ENCODE results near the gene RAPGEF5.

DNA sequence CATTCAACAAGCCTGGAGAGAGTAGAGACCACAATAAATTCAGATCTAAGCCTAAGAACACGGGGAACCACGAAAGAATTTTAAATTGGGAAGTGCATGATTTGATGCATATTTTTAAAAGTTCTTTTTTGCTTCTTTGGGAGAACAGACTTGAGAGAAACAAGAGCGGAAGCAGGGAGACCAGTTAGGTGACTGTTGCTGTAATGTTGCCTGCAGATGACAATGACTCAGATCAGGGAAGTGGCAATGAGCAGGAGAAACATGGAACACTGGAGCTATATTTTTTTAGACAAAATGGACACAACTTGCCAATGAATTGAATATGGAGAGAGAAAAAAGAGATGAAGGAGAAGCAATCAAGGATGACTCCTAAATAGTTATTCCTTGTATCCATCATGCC, 125.1 kb downstream of the RAPGEF5 start:
- TF ChIP-seq EZH2 (IDR thresholded peaks at IDR 0.05) (no peak), ZNF274 (IDR thresholded peaks at IDR 0.05; ENCODE audit: low read depth, low read length) (no peak), SP1 (IDR thresholded peaks at IDR 0.05; ENCODE audit: low read depth) (no peak), SIN3A (IDR thresholded peaks at IDR 0.05; ENCODE audit: low read depth) (no peak), POLR2A (IDR thresholded peaks at IDR 0.05; ENCODE audit: borderline replicate concordance, extremely low read depth, insufficient read depth, insufficient read length) (no peak), EZH2phosphoT487 (IDR thresholded peaks at IDR 0.05; ENCODE audit: borderline replicate concordance) (no peak), POLR2AphosphoS5 (IDR thresholded peaks at IDR 0.05; ENCODE audit: low read depth, low read length) (no peak), FOSL1 (IDR thresholded peaks at IDR 0.05; ENCODE audit: low read depth) (no peak), JUND (IDR thresholded peaks at IDR 0.05) (no peak)
- TF ChIP-seq, protein P1, sequence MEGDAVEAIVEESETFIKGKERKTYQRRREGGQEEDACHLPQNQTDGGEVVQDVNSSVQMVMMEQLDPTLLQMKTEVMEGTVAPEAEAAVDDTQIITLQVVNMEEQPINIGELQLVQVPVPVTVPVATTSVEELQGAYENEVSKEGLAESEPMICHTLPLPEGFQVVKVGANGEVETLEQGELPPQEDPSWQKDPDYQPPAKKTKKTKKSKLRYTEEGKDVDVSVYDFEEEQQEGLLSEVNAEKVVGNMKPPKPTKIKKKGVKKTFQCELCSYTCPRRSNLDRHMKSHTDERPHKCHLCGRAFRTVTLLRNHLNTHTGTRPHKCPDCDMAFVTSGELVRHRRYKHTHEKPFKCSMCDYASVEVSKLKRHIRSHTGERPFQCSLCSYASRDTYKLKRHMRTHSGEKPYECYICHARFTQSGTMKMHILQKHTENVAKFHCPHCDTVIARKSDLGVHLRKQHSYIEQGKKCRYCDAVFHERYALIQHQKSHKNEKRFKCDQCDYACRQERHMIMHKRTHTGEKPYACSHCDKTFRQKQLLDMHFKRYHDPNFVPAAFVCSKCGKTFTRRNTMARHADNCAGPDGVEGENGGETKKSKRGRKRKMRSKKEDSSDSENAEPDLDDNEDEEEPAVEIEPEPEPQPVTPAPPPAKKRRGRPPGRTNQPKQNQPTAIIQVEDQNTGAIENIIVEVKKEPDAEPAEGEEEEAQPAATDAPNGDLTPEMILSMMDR (IDR thresholded peaks at IDR 0.05 in 2 of 3, conservative IDR thresholded peaks at IDR 0.05 in 1 of 3; ENCODE audit: borderline replicate concordance in 1 of 3, insufficient read depth in 1 of 3, low read depth in 2 of 3, low read length in 2 of 3), result no peak
- TF ChIP-seq, protein P2, sequence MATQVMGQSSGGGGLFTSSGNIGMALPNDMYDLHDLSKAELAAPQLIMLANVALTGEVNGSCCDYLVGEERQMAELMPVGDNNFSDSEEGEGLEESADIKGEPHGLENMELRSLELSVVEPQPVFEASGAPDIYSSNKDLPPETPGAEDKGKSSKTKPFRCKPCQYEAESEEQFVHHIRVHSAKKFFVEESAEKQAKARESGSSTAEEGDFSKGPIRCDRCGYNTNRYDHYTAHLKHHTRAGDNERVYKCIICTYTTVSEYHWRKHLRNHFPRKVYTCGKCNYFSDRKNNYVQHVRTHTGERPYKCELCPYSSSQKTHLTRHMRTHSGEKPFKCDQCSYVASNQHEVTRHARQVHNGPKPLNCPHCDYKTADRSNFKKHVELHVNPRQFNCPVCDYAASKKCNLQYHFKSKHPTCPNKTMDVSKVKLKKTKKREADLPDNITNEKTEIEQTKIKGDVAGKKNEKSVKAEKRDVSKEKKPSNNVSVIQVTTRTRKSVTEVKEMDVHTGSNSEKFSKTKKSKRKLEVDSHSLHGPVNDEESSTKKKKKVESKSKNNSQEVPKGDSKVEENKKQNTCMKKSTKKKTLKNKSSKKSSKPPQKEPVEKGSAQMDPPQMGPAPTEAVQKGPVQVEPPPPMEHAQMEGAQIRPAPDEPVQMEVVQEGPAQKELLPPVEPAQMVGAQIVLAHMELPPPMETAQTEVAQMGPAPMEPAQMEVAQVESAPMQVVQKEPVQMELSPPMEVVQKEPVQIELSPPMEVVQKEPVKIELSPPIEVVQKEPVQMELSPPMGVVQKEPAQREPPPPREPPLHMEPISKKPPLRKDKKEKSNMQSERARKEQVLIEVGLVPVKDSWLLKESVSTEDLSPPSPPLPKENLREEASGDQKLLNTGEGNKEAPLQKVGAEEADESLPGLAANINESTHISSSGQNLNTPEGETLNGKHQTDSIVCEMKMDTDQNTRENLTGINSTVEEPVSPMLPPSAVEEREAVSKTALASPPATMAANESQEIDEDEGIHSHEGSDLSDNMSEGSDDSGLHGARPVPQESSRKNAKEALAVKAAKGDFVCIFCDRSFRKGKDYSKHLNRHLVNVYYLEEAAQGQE (IDR thresholded peaks at IDR 0.05; ENCODE audit: low read depth), result no peak
